ENCODE data around the gene NRCAM. TPM values are rescaled to one million over a fixed set of nuclear protein-coding genes. Genes with fewer than 3 reads are reported as not detected.
"Not testable (repeated sequence)": the region's sequence is repeated elsewhere in the genome, so short reads cannot be mapped to it uniquely, and the experiment has no call there.

NRCAM gene
- total RNA-seq, 1 donor from 2014 or later, result 16.2 TPM

GRCh38 chr7:108274447-108274846 is 181.8 kb downstream of the NRCAM start:
- not testable (repeated sequence) for DNase-seq

- not testable (repeated sequence) for DNase-seq
These were observed 183.3 kb downstream of the NRCAM start for GRCh38 chr7:108272891-108273290.

DNA sequence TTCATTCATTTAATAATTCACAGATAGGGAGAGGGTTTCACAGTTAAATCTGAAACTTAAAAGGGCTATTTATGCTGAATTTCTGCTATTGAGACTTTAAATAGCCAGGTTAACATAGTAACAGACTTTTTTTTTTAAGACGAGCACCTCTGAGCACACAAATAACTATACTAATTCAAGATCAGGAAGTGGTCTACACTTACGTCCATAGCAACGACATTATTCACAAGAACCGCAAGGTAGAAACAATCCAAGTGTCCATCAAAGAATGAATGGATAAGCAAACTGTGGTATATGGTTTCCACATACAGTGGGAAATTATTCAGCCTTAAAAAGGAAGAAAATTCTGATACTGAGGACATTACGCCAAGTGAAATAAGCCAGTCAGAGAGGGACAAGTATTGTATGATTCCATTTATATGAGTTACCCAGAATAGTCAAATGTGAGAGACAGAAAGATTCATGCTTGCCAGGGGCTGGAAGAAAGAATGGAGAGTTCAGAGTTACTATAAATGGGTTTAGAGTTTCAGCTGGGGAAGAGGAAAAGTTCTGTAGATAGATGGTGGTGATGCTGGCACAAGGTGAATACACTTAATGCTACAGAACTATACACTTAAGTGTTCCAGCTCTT is 185.7 kb downstream of the NRCAM start:
- DNase-seq, result no peak

DNA sequence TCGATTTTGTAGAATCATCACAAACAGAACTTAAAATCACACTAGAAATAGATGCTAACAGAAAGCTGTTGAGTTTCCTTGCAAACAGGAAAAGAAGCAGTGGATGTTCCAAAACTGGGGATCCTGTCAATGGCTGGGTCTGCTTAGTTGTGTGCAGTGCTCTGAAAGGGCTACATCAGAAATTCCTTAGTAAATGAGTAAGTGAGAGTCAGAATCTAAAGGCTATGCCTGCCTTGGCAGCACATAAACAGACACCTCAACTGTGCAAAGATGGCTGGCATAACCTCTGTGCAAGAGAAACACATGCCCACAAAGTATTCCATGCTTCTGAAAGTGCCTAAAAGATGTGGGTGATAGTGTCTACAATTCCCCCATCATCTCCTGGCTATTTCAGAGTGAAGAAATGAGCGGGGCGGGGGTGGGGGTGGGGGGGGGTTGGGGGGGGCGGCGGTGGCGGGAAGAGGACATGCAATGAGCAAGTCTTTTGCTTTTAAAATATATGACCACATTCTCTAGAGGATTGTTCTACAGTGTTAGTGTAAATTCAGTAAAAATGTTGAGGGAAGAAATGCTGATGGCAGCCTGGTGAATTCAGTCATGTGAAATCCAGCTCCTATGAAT is 187.9 kb downstream of the NRCAM start:
- DNase-seq, result no peak

DNA sequence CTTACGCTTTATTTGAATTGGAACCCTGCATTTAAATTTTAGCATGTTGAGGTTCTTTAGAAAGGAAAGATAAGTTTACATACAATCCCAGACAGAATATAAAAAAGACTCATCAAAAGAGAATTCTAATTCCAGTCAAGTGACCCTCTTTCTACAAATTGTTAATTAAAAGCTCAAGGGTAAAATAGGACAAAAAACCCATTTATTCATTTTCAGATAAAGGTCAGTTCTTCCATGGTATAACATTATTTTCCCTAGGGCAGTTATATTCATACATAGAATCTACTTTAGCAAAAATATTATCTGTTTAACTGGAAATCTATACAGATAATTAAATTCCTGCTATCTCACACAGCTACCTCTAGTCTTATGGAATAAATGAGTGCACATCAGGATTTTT is 188.6 kb downstream of the NRCAM start:
- DNase-seq, result no peak

- no peak for DNase-seq
These were observed 189.7 kb downstream of the NRCAM start for GRCh38 chr7:108266491-108266890.

GRCh38 chr7:108266035-108266434 is 190.2 kb downstream of the NRCAM start:
- no peak for DNase-seq

DNA sequence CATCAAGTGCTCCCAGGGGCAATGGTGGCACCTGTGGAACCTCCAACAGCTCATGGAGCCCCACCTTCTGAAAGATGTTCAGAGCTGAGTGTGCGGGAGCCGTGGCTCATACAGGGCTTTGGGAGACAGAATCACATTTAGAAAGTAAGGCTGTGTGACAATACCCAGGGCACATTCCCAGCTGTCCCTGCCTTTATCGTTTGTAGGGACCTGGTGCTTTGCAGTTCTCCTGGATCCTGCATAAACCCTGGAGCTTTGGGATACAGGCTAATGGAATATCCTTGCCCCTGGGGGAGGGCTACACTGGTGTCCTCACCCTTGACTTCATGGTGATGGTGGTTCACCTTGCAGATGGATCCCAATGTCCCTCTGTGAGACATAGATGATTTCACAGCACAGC is 191.2 kb downstream of the NRCAM start:
- no peak for DNase-seq

GRCh38 chr7:108263425-108263824 is 192.8 kb downstream of the NRCAM start:
- peak; percentile 89 for DNase-seq

DNA sequence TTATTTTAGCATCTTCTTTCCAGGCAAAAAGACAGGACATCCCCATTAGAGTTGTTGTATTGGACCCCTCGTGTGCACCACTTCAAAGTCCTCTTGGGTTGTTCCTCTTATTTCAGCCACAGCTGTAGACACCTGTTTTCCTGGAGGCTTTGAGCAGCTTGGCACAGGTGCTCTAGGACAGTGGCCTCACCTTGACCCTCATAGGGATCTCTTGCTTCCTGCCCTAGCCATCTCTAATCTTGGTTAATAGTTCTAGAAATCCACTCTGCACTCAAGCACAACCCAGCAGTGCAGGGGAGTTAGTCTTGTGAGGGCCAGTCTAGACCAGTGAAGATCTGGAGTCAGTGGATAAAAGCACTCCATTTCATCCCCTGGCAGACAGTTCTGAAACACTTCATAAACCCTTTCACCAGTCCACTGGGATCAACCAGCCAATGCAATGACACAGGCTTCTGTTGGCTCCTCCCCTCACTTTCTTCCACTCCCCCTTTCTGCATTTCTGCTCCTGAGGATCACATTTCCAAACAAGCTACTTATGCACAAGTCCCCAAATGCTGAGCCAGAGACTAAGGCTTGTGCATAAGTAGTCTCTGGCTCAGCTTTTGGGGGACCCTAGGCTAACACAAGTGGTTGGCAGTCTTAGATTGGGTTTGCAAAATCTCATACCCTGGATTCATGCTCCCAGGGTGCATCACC is 194.5 kb downstream of the NRCAM start:
- no peak for DNase-seq

GRCh38 chr7:108259447-108259846 is 196.8 kb downstream of the NRCAM start:
- not testable (repeated sequence) for DNase-seq

DNA sequence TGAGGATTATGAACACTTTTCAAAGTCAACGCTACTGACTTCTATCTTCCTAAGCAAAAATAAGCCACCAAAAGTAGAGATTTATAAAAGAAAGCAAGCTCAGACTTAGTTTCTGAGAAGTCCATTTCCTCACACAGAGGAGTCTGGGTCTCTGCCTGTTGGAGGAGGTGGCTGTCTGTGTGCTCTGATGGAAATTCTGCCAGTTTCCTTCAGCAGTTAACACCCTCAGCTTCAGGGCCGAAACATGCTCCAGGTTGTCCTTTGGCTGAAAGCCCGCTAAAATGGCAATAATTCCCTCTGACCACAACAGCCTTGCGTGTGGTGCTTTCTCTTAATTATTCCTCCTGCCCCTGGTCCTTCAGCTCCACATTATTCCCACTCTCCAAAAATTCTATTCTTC is 198.3 kb downstream of the NRCAM start:
- no peak for DNase-seq

GRCh38 chr7:108254259-108254658 is 202.0 kb downstream of the NRCAM start:
- no peak for DNase-seq

DNA sequence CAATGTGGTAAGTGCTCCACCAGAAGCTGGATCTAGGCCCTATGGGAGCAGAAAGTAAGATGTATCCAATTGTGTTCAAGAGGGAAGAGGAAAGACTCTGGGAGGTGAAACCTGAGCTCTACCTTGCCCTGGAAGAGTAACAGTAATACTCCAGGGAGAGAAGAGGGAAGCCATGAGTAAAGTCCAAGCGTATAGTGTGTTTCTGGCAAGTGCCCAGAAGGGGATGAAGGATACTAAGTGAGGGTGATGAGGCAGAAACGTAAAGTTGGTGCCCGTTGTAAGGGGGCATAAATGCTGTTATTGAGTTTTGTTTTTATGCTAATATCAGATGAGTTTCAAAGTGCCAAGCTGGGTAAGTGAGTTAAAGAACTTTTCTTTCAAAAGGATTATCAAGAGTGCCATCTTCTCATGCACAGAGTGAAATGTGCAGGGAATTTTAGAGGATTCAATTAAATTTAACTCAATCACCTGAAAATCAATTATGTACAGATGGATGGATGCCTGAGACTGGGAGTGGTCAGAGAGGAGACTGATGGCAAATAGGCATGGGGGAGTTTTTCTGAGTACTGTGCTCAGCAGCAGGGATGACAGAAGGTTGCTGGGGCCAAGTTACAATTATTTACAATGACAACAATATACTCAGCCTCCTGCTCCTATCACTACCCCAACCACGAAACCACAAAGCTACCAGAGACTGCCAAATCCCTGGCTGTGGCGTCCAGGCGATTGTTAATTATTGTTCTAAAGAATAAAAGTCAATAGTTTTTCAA is 202.8 kb downstream of the NRCAM start:
- no peak for DNase-seq

- DNase-seq, result no peak
These were observed 204.1 kb downstream of the NRCAM start for GRCh38 chr7:108252177-108252576.

GRCh38 chr7:108251700-108252099 is 204.5 kb downstream of the NRCAM start:
- DNase-seq, result no peak

GRCh38 chr7:108249453-108249852 is 206.8 kb downstream of the NRCAM start:
- no peak for DNase-seq

DNA sequence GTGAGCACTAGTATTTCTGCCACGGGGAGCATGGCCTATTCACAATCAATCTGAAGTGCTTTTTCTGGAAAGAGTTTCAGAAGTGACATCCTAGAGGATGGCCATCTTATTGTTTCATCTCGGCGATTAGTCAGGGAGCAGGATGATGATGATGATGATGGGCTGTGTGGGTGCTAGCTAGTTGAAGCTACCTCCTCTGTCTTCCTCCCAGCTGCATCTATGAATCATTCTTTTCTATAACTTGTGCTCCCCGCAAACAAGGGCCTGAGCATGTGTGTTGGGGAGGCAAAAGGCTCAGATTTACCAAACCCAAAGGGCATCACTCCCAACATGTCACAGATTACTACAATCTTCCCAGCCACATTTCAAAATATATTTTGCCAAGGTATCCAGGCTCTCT is 207.4 kb downstream of the NRCAM start:
- no peak for DNase-seq

DNA sequence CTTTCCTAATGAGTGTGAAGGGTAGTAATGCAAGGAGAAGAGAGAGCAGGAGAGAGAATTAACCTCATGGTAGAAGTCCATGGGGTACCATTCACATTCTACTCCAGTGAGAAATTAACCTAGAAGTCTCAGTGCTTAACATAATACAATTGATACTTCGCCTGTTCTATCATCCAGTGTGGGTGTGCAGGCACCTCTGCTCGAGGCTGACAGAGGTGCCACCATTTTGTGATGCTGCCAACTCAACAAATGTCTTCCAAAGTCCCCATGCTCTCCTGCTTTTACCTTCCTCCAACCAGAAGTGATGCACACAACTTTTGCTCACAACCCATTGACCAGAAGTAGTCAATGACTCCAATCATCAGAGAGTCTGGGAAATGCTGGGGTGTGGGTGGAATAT is 207.8 kb downstream of the NRCAM start:
- no peak for DNase-seq

DNA sequence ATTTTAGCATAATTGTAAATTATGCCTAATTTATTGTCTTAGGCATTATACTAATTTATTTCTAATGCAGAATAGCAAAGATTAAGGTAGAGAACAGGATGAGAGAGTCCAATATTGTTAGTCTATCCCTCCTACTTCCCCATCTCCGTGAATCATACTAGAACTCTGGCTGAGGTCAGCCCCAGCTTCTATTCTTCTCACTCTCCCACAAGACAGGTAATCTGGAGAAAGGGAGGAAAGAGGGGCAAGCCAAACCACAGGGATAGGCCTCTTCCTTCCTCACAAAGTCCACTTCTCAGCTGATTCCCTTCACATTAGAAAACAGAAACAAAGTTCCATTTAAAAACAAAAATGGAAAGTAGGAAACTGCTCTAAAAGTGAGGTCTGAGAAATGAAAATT is 208.6 kb downstream of the NRCAM start:
- no peak for DNase-seq

DNA sequence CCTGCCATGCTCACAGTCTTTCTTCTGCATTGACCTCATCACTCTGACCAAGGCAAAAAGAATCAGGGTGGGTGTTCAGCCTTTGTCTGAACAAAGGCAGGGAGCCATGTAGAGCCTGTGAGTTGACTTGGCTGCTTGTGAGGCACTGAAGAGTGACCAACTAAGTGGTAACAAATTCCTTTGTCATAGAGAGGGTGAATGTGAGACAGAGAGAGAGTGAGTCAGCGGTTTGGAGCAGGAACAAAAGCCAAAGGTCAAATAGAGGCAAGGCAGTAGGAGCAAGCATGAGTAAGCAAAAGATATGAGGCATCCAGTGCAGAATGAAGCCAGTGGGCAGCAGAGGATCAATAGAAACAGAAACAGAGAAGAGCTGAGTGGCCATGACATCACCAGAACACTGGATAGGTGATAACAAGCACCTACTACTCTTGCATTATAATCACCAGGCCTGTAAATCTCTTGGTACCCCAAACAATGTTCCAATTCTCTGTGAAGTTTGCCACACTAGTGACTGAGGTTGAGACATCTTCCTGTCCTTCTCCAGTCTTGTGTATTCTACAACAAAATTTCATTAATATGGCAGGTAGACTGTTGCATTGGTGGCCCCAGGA is 209.9 kb downstream of the NRCAM start:
- DNase-seq, result no peak

DNA sequence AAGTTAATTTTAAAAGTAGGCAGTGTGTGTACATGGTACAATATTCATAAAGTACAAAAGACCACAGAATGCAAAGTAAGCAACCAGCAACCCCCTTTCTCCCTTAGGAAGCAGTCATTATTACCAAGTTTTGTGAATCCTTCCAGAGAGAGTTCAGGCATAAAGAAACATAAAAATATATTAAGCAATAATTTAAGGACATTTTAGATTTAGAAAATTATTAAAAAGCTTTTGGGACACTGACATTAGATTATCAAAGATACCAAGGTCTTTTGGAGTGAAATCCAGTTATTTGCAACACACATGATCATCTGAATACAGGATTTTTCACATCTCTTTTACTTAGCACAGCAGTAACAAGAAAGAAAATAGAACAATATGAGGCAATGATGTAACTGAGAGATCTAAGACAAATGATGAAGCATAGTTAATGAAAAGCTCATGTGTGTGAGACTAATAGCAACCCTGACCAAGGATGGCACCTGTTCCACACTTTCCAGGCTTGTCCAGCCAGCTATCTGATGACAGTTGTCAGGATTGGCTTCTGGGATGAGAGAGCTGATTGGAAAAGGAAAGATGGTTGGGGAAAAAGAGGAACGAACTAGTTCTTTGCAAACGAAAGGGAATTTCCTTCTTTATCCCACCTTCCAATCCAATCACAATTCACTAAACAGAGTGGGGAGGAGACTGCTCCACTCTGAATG is 210.6 kb downstream of the NRCAM start:
- DNase-seq, result no peak
